Stimulated activated CD8-positive, alpha-beta memory T cell treated with anti-CD3 and anti-CD28 coated beads, Interleukin-7, amount 100 ng/mL, for 24 hours (primary cell): Measurements from ENCODE around the gene FAHD2A.
"Not testable (repeated sequence)": the region's sequence is repeated elsewhere in the genome, so short reads cannot be mapped to it uniquely, and the experiment has no call there.

Source experiments
- DNase-seq: peaks from one replicate; pipeline ENCODE4 v3.0.0-alpha.2; 2020; ENCODE audit warnings: low read depth

Gene FAHD2A

GRCh38 chr2:95435872-95436209 lies 33.3 kb downstream of the FAHD2A start:
- DNase-seq: not testable (repeated sequence)

DNA sequence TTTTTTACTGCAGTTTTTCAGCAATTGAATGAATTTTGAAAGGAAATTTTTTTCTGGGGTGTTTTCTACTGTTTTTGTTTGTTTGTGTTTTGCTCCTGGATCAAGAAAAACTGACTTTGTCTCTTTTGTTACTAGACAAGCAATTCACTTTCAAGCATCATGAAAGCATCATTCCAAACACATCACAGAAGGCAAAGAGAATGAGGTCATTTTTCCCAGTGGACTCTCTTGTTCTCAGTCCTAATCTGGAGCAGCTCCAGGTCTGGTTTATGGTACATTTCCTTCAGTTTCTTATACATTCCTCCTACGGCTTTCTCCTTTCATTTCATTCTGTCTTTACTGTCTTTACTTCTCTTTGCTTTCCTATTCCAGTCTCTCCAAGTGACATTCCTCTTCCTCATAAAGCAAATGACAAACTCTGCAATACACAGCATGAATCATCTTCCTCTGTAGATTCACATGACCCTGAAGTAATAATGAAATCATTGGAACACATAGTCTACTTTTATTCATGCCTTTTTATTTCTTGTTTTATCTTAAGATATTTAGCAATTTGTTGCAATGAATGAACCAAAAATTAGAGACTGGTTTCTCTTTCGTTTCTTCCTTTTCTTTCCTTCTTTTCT lies 40.1 kb downstream of the FAHD2A start:
- DNase-seq: not testable (repeated sequence)

GRCh38 chr2:95445317-95445716 lies 42.8 kb downstream of the FAHD2A start:
- not testable (repeated sequence) for DNase-seq

GRCh38 chr2:95463292-95463691 lies 60.8 kb downstream of the FAHD2A start:
- DNase-seq: not testable (repeated sequence)
